ENCODE results near the gene MPPED1. TPM values are rescaled to one million over a fixed set of nuclear protein-coding genes. Genes with fewer than 3 reads are reported as not detected.

The MPPED1 gene
- polyA plus RNA-seq, 12 donors: 0.31 to 25.8 (median 0.70) TPM; not detected in 2

GRCh38 chr22:43392385-43392989 is 19.3 kb upstream of the MPPED1 start:
- DNase-seq: no peak

- DNase-seq: no peak
These were observed 18.5 kb upstream of the MPPED1 start for GRCh38 chr22:43393132-43393843.

DNA sequence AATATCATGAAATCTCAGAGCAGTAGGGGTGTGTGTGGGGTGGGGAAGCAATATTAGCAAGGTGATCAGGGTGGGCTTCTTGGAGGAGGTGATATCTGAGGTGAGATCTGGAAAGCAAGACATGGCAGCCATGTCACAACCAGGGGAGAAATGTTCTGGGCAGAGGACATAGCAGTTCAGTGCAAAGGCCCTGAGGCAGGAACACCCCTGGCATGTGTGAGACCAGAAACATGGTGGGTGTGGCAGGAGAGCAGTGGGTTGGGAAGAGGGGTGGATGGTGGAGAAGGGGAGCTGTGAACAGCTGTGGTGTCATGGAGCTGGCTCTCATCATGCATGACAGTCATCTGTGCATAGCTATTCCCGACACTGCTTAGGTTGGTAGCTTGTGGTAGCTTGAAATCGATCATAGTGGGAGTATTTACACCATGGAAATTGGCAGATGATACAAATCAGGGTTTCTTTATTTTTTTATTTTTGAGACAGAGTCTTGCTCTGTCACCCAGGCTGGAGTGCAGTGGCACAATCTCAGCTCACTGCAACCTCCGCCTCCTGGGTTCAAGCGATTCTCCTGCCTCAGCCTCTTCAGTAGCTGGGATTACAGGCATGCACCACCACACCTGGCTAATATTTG is 17.9 kb upstream of the MPPED1 start:
- no peak for DNase-seq

- no peak for DNase-seq
These were observed 16.6 kb upstream of the MPPED1 start for GRCh38 chr22:43395086-43395695.

GRCh38 chr22:43396321-43396933 is 15.4 kb upstream of the MPPED1 start:
- no peak for DNase-seq

GRCh38 chr22:43396934-43397457 is 14.8 kb upstream of the MPPED1 start:
- DNase-seq: no peak

DNA sequence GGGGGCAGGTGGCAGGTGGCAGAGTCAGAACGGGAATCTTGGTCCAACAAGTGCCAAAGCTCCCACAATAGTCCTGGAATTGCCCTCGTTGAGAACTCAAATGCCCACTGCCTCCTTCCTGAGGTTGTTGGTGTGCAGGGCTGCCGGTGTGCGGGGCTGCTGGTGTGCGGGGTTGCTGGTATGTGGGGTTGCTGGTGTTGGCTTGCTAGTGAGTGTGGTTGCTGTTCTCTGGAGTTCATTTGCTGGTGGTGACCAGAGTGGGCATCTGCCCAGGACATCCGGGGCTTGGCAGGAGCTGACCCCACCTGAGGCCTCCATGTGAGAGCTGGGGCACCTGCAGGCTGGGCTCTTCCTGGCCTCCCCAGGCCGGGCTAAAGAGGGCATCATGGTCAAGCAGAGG is 14.0 kb upstream of the MPPED1 start:
- DNase-seq: no peak

DNA sequence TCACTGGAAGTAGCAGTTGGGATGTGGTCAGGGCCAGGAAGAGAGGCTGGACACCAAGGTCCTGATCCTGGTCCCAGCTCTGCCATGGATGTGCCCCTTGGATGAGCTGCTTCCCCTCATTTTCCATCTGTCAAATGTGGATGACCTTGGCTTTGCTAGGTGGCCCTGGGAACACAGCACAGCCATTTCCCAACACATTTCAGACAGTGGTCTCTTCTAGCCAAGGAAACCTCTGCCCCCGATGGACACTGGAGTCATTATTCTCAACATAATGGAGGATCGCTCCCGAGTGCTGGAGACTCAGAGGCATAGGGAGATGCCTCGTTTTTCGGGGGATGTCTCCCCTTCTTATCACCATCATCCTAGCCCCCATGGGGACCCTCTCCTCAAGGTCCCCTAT is 13.6 kb upstream of the MPPED1 start:
- DNase-seq: no peak

DNA sequence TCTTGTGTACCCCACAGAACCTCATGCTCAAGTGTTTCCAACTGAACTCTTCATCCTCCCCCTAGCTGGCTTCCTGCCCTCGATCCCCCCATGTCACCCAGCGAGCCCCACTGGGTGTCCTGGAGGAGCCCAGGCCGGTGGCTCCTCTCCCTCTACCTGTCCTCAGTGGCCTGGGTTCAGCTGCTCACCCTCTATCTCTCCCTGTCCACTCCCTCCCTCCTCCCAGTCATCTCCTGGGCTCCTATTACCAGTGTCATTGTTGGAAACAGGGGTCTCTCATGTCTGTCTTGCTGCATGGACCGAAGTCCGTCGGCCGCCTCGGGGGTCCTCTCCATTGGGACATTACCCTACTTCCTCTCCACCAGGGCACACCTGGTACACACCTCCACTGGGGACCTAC is 12.9 kb upstream of the MPPED1 start:
- DNase-seq: no peak

- no peak for DNase-seq
These were observed 12.4 kb upstream of the MPPED1 start for GRCh38 chr22:43399338-43399979.

GRCh38 chr22:43399980-43400358 is 11.8 kb upstream of the MPPED1 start:
- DNase-seq: no peak

GRCh38 chr22:43400449-43400848 is 11.4 kb upstream of the MPPED1 start:
- no peak for DNase-seq

GRCh38 chr22:43401233-43401632 is 10.6 kb upstream of the MPPED1 start:
- DNase-seq: no peak

DNA sequence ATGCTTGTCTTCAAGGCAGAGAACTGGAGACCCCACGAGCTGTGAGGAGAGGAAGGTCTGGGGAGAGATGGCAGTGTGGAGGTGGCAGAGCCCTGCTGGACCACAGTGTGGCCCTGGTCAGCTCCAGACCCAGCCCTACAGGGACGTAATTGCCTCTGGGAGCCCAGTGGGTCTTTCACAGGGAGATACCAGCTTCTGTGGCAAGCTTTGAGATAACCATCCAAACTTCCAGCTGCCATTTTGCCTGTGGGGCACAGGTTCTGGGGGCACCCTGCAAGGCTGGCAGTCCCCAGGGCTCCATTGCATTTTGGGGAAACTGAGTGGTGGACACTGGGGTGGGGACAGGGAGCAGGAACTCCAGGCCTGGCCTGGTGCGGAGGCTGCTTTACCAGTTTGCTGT is 10.2 kb upstream of the MPPED1 start:
- no peak for DNase-seq

DNA sequence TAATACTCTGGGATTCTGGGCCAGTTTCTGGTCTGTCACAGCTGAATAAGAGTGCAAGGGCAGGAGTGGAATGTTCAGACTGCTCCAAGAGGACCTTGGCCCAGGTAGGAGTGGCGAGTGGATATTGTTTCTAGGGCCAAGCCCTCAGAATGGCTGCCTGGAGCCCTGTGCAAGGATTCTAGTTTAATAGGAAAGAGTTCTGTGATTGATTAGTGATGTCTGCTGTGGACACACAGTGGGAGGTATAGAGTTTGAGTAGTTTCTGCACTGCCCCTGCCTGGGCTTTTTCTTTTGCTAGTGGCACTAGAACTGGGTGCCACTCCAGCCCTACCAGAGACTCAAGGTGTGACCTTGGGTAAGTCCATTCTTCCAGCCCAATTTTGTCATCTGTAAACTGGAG is 9.7 kb upstream of the MPPED1 start:
- no peak for DNase-seq

DNA sequence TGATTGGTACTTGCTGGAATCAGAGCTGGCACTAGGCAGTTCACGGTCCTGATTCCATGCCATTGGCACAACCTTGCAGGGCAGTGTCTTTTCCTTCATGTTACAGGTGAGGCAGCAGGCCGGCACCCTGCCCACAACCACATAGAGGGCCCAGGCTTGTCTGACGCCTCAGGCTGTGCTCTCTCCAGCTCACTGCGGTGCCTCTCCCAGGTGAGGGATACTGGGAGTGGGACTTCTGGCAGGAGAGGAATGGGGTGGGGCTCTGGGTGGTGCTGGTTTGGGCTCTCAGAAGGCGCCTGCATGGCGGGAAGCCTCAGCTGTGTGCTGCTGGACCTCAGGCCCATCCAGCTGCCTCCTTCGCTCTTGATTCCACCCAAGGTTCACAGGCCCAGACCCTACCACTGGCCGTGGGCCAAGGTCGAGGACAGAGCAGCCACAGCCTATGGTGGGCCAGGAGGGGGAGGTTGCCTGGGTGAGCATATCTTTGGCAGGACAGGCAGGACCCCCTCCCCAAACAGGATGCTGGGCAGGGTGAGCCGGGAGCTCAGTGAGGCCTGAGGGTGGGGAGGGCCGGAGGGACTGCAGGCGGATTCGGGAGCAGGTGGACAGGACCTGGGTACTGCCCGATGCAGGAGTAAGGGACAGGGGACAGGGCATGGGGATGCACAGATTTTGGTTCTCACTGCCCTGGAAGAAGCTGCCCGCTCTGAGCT is 7.0 kb upstream of the MPPED1 start:
- DNase-seq: no peak

- no peak for DNase-seq
These were observed 5.5 kb upstream of the MPPED1 start for GRCh38 chr22:43406186-43406790.

DNA sequence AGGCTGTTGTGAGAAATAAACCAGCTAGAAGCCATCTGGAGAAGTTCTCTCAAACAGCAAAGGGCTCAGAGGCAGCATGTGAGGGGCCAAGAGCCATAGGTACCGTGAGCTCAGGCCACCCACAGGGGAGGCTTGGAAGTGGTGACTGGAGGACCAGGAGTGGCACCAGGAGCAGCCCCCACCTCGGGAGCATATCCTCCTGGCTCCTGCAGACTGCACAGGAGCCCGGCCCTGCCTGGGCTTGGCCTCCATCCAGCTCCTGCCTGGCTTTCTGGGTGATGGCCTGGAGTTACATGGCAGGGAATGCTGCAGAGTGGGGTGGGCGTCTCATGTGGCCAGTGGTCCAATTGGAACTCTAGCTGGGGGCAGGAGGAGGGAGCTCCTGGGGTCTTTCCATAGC is 4.2 kb upstream of the MPPED1 start:
- no peak for DNase-seq

GRCh38 chr22:43408009-43408408 is 3.8 kb upstream of the MPPED1 start:
- DNase-seq: no peak

DNA sequence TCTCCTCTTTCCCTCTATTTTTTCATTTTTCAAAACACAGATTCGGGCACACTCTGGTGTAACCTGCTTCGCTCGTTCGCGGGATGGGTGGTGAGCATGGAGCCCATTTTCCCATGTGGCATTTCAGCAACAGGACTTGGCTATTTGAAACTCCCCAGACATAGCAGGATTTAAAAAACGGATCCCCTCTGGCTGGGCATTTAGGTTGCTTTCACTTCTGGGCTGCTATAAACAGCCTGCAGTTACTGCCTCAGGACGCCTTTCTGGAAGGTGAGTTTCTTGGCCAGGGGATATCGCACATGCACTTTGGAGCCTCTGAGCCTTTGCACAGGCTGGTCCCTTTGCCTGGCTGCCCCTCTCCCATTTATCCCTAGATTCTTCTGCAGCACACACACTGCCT is 2.8 kb upstream of the MPPED1 start:
- DNase-seq: no peak

DNA sequence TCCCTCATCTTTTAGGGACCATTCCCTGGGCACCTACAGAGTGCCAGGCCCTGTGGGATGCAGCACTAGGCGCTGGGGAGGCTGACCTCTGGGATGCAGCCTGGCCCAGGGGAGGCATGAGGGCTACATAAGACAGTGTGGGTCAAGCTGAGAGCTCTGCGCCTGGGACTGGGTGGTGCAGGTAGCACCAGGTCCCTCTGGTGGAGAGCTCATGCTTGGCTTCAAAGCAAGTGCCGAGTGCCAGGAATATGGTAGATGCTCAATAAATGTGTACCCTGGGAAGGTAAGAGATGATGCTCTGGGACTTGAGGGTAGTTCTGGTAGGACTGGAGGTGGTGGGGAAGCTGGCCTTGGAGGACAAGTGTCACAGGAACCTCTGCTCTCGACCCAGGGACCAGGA is 2.0 kb upstream of the MPPED1 start:
- no peak for DNase-seq
